K562 (cell line): ENCODE measurements around the gene MBOAT1. TPM values are rescaled to one million over a fixed set of nuclear protein-coding genes. Genes with fewer than 3 reads are reported as not detected.

Experiments used
- ATAC-seq: fragments of 200-7000 bp; cut with Tn5 transposase; 3 replicates; pipeline ENCODE4 v1.9.1; 2020; ENCODE audit warnings: moderate library complexity
- BruUV-seq: library from RNA; stranded (reverse); fragments of 400-500 nt; replicated peaks from 2 replicates; lab custom pipeline; 2021; lab: Mats Ljungman, UMichigan
- CTCF ChIA-PET: fragments of 300-600 bp; formaldehyde crosslinking; extraction: SDS; loops from one replicate; lab custom pipeline; 2021; ENCODE audit warnings: low intra/inter-chr PET ratio; lab: Yijun Ruan, JAX
- POLR2A ChIA-PET: fragments of 300-600, 350-650 bp; sonication (Branson Sonifier 250); formaldehyde crosslinking; extraction: SDS; loops from one replicate; lab custom pipeline; 2021; ENCODE audit warnings: antibody characterized with exemption, inconsistent platforms; lab: Yijun Ruan, JAX
- DNase-seq, 4 experiments: peaks; one replicate each; pipeline versions ENCODE4 v3.0.0 to v3.0.0-alpha.2; 2011 to 2018; ENCODE audit warnings: low spot score in 3 of 4, mixed read lengths in 3 of 4; ENCODE audit errors: extremely low read depth in 1 of 4
- FAIRE-seq: peaks from 2 replicates; lab custom pipeline; 2011; peaks lifted over from hg19 to GRCh38; lab: Jason Lieb, UNC
- H2AFZ ChIP-seq: 2 replicates; pipeline ENCODE4 v1.6.0; 2011; ENCODE audit warnings: low read depth, low read length, control low read depth, inconsistent platforms
- H3K27ac ChIP-seq: fragments of 200-600 bp; 3 replicates; pipeline ENCODE4 v1.8.0; 2011; ENCODE audit warnings: low read depth, mild to moderate bottlenecking, control low read depth, inconsistent platforms, low read length, moderate library complexity, mixed read lengths; ENCODE audit errors: extremely low read depth
- H3K27me3 ChIP-seq, 2 experiments: fragments of 300-600 bp in 1 of 2; 2 replicates in 1 of 2; 3 replicates in 1 of 2; pipeline versions ENCODE4 v1.6.0 to v1.8.0; 2011; ENCODE audit warnings: inconsistent platforms in 2 of 2, low read length in 2 of 2, mild to moderate bottlenecking in 1 of 2, mixed read lengths in 1 of 2, moderate library complexity in 1 of 2; ENCODE audit not compliant: control insufficient read depth in 2 of 2, insufficient read depth in 2 of 2
- H3K36me3 ChIP-seq: fragments of 300-600 bp; 3 replicates; pipeline ENCODE4 v1.8.0; 2011; ENCODE audit warnings: mild to moderate bottlenecking, low read length, inconsistent platforms; ENCODE audit not compliant: control insufficient read depth, insufficient read depth
- H3K4me1 ChIP-seq, 2 experiments: fragments of 200-600 bp in 1 of 2; replicated peaks in 1 of 2; 2 replicates in 1 of 2; 3 replicates in 1 of 2; pipeline versions ENCODE4 v1.5.1 to v1.8.0; 2011; ENCODE audit warnings: inconsistent platforms in 2 of 2, low read length in 2 of 2, mild to moderate bottlenecking in 1 of 2, mixed read lengths in 1 of 2, moderate library complexity in 1 of 2; ENCODE audit not compliant: control insufficient read depth in 2 of 2, insufficient read depth in 2 of 2
- H3K4me2 ChIP-seq: 2 replicates; pipeline ENCODE4 v1.6.1; 2011; ENCODE audit warnings: low read length, control low read depth, inconsistent platforms, mixed read lengths; ENCODE audit not compliant: insufficient read depth
- H3K4me3 ChIP-seq: fragments of 200-600 bp; sonication (generic), shearing (Covaris generic); 2 replicates; pipeline ENCODE4 v1.5.1; 2016; ENCODE audit warnings: control low read depth, inconsistent platforms
- H3K79me2 ChIP-seq: fragments of 200-600 bp; 3 replicates; pipeline ENCODE4 v1.8.0; 2011; ENCODE audit warnings: low read length, inconsistent platforms; ENCODE audit not compliant: control insufficient read depth, insufficient read depth
- H3K9ac ChIP-seq, 2 experiments: 2 replicates each; pipeline versions ENCODE4 v1.6.0 to v1.6.1; 2011; ENCODE audit warnings: low read depth in 2 of 2, low read length in 2 of 2, control low read depth in 1 of 2, inconsistent platforms in 1 of 2, mild to moderate bottlenecking in 1 of 2, mixed read lengths in 1 of 2; ENCODE audit not compliant: insufficient read depth in 1 of 2
- H3K9me1 ChIP-seq: one replicate; pipeline ENCODE4 v1.6.0; 2011; ENCODE audit warnings: inconsistent platforms, mild to moderate bottlenecking, low read length, moderate library complexity; ENCODE audit not compliant: control insufficient read depth, insufficient read depth
- H3K9me3 ChIP-seq: replicated peaks from 2 replicates; pipeline ENCODE4 v1.5.1; 2011; ENCODE audit warnings: low read depth, low read length, inconsistent platforms; ENCODE audit not compliant: control insufficient read depth, insufficient read depth
- H4K20me1 ChIP-seq: replicated peaks from 2 replicates; pipeline ENCODE4 v1.6.1; 2011; ENCODE audit warnings: low read length, inconsistent platforms, mixed read lengths; ENCODE audit not compliant: control insufficient read depth, insufficient read depth
- CREM ChIP-seq: IDR thresholded peaks from 2 replicates; pipeline ENCODE4 v1.6.1; 2014; ENCODE audit warnings: antibody characterized with exemption, low read depth
- WGBS: fragments of 100-300 bp; shearing (Covaris generic); methylation state at CpG from one replicate; pipeline ENCODE4 v1.1.6; 2016; ENCODE audit warnings: low coverage, mixed read lengths; ENCODE audit not compliant: insufficient coverage; ENCODE audit errors: missing lambda C conversion rate; 5-methylcytosine and 5-hydroxymethylcytosine counted together
- in situ Hi-C: fragments of 300-500 bp; cut with MboI; formaldehyde crosslinking; loops from 4 replicates; pipeline ENCODE4 v1.15.0; 2018; ENCODE audit warnings: inconsistent platforms, mixed read lengths
- intact Hi-C: fragments of 100-400 bp; cut with micrococcal nuclease; formaldehyde crosslinking; loops from 2 replicates; pipeline ENCODE4 v1.14.2; 2022
- polyA plus RNA-seq, 8 experiments: library from polyadenylated mRNA; depleted of rRNA in 4 of 8; stranded (reverse) in 5 of 8; unstranded in 3 of 8; fragments of >200 nt; fragmentation: Nextera tagmentation in 2 of 8; fragmentation: Illumina TruSeq in 1 of 8; extraction: Ambion mirVana in 2 of 8; extraction: Trizol in 1 of 8; gene quantifications; 2 replicates each; pipeline versions ENCODE4 v1.2.1 to v1.2.3, GENCODE V29; 2011 to 2014; ENCODE audit warnings: inconsistent platforms in 1 of 8, missing spikeins in 1 of 8
- total RNA-seq, 7 experiments: library from RNA; depleted of rRNA in 6 of 7; stranded (reverse); fragments of >200 nt in 6 of 7; fragmentation: Illumina TruSeq in 2 of 7; extraction: Trizol in 2 of 7; gene quantifications; 2 replicates each; pipeline versions ENCODE4 v1.2.1 to v1.2.3, GENCODE V29; 2011 to 2021; ENCODE audit warnings: low replicate concordance in 1 of 7
- TF ChIP-seq, protein P1 (sequence below): IDR thresholded peaks from 3 replicates; pipeline ENCODE4 v1.6.1; 2011; ENCODE audit warnings: borderline replicate concordance, mild to moderate bottlenecking; ENCODE audit not compliant: insufficient read length, insufficient read depth
- TF ChIP-seq, protein P2 (sequence below), 2 experiments: fragments of 450-650 bp in 1 of 2; sonication (generic) in 1 of 2; formaldehyde crosslinking in 1 of 2; IDR thresholded peaks; 2 replicates each; pipeline versions ENCODE4 v1.7.1 to v1.9.0; 2016 to 2022; ENCODE audit warnings: inconsistent platforms in 1 of 2, mild to moderate bottlenecking in 1 of 2, missing genetic modification reagents in 1 of 2

Gene MBOAT1
- total and polyA plus RNA-seq, 9 of the 15 experiments (the other 6 are each of a cell fraction or from before 2014, with no cell fraction given), result 0.13 to 16.5 (median 10.3) TPM

DNA sequence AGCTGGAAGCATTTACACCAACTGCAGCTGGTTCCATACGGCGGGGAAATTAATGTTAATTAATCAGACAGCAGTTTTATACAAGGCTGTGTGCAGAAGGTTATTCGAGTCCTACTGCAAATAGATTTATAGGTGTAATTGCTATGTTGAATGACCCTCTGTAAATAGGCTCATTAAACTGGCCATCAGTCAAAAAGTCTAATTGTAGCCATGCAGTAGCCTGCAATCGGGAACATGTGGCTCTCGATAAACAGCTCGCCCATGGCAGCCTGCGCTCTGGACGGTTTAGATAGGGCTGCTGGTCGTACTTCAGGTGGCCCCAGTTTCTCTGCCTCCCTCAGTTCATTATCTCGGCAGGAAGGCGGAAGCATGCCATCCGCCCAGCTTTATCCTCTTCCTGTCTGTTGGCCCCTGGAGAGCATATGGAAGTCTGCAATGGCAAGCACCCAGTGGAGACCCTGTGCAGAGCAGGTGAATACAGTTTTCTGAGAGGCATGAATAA is 143.2 kb downstream of the MBOAT1 start (continued):
- TF ChIP-seq, protein P1, sequence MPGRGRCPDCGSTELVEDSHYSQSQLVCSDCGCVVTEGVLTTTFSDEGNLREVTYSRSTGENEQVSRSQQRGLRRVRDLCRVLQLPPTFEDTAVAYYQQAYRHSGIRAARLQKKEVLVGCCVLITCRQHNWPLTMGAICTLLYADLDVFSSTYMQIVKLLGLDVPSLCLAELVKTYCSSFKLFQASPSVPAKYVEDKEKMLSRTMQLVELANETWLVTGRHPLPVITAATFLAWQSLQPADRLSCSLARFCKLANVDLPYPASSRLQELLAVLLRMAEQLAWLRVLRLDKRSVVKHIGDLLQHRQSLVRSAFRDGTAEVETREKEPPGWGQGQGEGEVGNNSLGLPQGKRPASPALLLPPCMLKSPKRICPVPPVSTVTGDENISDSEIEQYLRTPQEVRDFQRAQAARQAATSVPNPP, result no peak
- TF ChIP-seq, all 486 proteins: peak for 129

DNA sequence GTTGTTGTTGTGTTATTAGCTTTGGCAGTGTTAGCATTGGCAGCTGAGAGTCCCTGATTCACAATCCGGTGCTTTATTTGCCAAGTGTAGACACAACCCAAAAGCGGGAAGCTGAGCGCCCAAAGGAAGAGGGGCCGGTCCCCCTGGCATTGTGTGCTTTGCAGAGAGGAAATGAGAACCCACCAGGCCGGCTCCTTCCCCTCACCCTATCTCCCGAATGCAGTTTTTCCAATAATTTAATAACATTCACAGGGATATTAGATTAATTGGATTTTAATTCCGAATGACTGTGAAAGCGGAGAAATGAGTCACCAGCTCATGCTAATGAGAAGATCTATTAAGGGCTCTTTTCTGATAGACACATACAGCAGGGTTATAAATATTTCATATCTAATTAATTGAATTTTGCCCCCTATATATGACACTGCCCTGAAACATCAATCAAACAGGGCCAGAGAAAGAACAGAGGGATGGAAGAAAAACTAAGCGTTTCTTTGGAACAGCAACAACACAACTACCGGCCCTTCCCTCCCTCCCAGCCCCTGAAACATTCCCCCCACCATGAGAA is 143.8 kb downstream of the MBOAT1 start:
- intact Hi-C loops, result no loop called here
- no peak for ATAC-seq
- 65% methylated on average over 9 of the region's 10 CpGs for WGBS
- ChIA-PET POLR2A (interaction anchor here (0.6 to 0.8 kb wide), 5 partner anchors 9 to 1501 kb away, joined by 3 read pairs; no protein-coding TSS in a partner anchor), CTCF (no interaction called here)
- Histone ChIP-seq H3K27ac (no peak overlapping the region), H3K4me3 (no peak overlapping the region), H3K36me3 (no peaks in the 10 kb centered on the region), H3K79me2 (no peaks in the 10 kb centered on the region), H4K20me1 (no peaks in the 10 kb centered on the region), H3K4me1 (peaks cover 8 to 15% of the 10 kb centered on the region in 2 experiments; a peak in 4 of 5 replicates), H3K9ac (no peak overlapping the region), H3K9me3 (peaks cover 11% of the 10 kb centered on the region), H3K4me2 (peak overlapping the region; percentile 70), H2AFZ (peak overlapping the region; percentile 88), H3K27me3 (0 out of 5 replicates have a peak, but pooled peaks cover 0 to 3% of the 10 kb centered on the region in 2 experiments), H3K9me1 (no peaks in the 10 kb centered on the region)
- in situ Hi-C loops, result no loop called here
- no peak for FAIRE-seq
- TF ChIP-seq CREM, result no peak
- TF ChIP-seq, protein P2, sequence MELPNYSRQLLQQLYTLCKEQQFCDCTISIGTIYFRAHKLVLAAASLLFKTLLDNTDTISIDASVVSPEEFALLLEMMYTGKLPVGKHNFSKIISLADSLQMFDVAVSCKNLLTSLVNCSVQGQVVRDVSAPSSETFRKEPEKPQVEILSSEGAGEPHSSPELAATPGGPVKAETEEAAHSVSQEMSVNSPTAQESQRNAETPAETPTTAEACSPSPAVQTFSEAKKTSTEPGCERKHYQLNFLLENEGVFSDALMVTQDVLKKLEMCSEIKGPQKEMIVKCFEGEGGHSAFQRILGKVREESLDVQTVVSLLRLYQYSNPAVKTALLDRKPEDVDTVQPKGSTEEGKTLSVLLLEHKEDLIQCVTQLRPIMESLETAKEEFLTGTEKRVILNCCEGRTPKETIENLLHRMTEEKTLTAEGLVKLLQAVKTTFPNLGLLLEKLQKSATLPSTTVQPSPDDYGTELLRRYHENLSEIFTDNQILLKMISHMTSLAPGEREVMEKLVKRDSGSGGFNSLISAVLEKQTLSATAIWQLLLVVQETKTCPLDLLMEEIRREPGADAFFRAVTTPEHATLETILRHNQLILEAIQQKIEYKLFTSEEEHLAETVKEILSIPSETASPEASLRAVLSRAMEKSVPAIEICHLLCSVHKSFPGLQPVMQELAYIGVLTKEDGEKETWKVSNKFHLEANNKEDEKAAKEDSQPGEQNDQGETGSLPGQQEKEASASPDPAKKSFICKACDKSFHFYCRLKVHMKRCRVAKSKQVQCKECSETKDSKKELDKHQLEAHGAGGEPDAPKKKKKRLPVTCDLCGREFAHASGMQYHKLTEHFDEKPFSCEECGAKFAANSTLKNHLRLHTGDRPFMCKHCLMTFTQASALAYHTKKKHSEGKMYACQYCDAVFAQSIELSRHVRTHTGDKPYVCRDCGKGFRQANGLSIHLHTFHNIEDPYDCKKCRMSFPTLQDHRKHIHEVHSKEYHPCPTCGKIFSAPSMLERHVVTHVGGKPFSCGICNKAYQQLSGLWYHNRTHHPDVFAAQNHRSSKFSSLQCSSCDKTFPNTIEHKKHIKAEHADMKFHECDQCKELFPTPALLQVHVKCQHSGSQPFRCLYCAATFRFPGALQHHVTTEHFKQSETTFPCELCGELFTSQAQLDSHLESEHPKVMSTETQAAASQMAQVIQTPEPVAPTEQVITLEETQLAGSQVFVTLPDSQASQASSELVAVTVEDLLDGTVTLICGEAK (IDR thresholded peaks at IDR 0.05), result no peak
- TF ChIP-seq, protein P2 (CRISPR knock-in tag; IDR thresholded peaks at IDR 0.05), result no peak
- no TSS peak for BruUV-seq
- DNase-seq, result no peak
